Right lobe of liver (tissue), 4 donors: ENCODE data around the gene CCNI2.
"Not testable (repeated sequence)": the region's sequence is repeated elsewhere in the genome, so short reads cannot be mapped to it uniquely, and the experiment has no call there.

Experiments used
- POLR2A ChIP-seq: fragments of 450-650 bp; IDR thresholded peaks from one replicate; pipeline ENCODE4 v1.6.1; 2017; ENCODE audit warnings: antibody characterized with exemption, mild to moderate bottlenecking
- TF ChIP-seq, protein P1 (sequence below), 4 donors: fragments of 200-600 bp in 3 of 4; fragments of 450-650 bp in 1 of 4; IDR thresholded peaks; one replicate each; pipeline versions ENCODE4 v1.5.1 to v1.8.0; 2016 to 2022; ENCODE audit warnings: antibody characterized with exemption in 4 of 4, mild to moderate bottlenecking in 2 of 4
- donor health status: DM: no; HTN: no; CAD: no.
- donor health status: DM: no; HTN: no; CAD: no.
- donor health status: DM: no; HTN: yes; CAD: no.

- TF ChIP-seq, protein P1, sequence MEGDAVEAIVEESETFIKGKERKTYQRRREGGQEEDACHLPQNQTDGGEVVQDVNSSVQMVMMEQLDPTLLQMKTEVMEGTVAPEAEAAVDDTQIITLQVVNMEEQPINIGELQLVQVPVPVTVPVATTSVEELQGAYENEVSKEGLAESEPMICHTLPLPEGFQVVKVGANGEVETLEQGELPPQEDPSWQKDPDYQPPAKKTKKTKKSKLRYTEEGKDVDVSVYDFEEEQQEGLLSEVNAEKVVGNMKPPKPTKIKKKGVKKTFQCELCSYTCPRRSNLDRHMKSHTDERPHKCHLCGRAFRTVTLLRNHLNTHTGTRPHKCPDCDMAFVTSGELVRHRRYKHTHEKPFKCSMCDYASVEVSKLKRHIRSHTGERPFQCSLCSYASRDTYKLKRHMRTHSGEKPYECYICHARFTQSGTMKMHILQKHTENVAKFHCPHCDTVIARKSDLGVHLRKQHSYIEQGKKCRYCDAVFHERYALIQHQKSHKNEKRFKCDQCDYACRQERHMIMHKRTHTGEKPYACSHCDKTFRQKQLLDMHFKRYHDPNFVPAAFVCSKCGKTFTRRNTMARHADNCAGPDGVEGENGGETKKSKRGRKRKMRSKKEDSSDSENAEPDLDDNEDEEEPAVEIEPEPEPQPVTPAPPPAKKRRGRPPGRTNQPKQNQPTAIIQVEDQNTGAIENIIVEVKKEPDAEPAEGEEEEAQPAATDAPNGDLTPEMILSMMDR (IDR thresholded peaks at IDR 0.05), result not testable (repeated sequence)
- TF ChIP-seq POLR2A, result not testable (repeated sequence)
Observed at GRCh38 chr5:132802685-132803066, 55.5 kb downstream of the CCNI2 start.
